Right ventricle myocardium inferior (tissue), 1 donor: ENCODE results near the gene SCFD2. TPM values are rescaled to one million over a fixed set of nuclear protein-coding genes. Genes with fewer than 3 reads are reported as not detected.
"Not testable (repeated sequence)": the region's sequence is repeated elsewhere in the genome, so short reads cannot be mapped to it uniquely, and the experiment has no call there.

Source experiments
- ATAC-seq: fragments of 200-7000 bp; cut with Tn5 transposase; one replicate; pipeline ENCODE4 v1.9.1; 2020; ENCODE audit warnings: mild to moderate bottlenecking, moderate library complexity
- DNase-seq: peaks from one replicate; pipeline ENCODE4 v3.0.0; 2021; ENCODE audit errors: missing footprints
- intact Hi-C: fragments of 100-400 bp; cut with DNase I; formaldehyde crosslinking; loops from one replicate; pipeline ENCODE4 v1.11.0; 2022
- total RNA-seq: library from RNA; stranded (reverse); fragmentation: NEBNext Ultra II Directional; extraction: Animal tissue kit (Norgen Biotek cat#: 25700); gene quantifications from one replicate; pipeline ENCODE4 v1.2.1, GENCODE V29; 2021
- donor health status: DM: no; HTN: yes; CAD: no; lungs with severe emphysema.

The SCFD2 gene
- total RNA-seq, 1 donor from 2014 or later: 10.0 TPM

DNA sequence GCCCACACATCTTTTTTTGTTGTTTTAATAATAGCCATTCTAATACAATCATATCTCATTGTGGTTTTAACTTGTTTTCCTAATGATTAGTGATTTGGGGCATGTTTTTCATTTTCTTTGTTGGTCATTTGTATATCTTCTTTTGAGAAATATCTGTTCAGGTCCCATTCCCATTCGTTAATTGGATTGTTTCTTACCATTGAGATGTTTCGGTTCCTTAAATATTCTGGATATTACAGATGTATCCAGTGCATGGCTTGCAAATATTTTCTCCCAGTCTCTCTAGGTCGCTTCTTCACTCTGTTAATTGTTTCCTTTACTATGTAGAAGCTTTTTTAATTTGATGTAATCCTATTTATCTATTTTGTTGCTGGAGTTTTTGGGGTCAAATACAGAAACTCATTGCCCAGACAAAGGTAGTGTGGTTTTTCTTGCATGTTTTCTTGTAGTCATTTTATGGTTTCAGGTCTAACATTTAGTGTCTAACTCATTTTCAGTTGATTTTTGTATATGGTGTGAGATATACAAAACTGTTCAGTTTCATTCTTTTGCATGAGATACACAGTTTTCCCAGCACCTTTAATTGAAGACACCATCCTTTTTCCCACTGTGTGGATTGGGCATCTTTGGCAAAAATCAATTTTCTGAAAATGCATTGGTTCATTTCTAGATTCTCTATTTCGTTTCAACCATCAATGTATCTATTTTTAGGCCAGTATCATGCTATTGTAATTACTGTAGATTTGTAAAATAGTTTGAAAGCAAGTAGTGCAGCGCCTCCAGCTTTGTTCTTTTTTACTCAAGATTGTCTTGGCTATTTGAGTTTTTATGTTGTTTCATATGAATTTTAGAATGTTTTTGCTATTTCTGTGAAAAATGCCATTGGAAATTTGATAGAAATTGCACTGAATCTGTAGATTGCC is 195.9 kb downstream of the SCFD2 start:
- no peak for DNase-seq
- intact Hi-C loops: no loop called here

DNA sequence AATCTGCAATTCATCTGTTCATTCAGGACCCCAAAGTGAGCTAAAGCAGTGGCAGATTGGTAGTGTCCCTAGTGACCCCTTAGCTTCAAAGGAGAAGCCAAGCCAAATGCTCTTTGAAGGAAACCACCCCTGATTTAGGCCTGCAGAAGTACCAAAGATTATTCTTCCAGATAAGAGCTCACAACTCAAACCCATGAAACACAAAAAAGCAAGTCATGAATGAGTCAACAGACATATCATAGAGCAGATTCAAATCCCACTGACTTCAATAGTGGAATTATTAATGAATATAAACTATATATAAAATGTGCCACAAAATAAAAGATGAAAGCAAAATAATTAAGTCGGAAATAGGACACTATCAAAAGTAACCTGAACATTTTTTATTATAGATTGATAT is 197.6 kb downstream of the SCFD2 start:
- ATAC-seq: no peak
- no peak for DNase-seq
- intact Hi-C loops: no loop called here

More for the DNA sequence above, 195.9 kb downstream of the SCFD2 start:
- no peak for ATAC-seq

DNA sequence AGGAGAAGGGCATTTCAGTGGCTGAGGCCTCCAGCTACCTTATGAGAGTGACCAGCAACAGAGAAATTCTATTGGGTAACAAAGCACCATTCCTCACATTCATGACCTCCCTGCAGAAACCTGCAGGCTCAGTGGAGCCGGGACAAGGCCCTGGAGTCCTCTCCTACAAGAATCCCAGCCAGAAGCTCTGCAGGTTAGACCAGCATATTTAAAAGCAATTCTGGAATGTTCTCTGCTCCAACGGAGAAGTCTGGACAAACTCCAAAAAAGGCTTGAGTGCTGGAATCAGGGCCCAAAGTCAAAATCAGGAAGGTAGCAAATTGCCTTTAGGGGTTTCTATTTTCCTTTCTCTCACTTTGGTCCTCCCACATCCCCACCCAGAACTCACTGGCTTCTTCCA is 202.9 kb downstream of the SCFD2 start:
- intact Hi-C loops: no loop called here
- no peak for DNase-seq
- no peak for ATAC-seq

DNA sequence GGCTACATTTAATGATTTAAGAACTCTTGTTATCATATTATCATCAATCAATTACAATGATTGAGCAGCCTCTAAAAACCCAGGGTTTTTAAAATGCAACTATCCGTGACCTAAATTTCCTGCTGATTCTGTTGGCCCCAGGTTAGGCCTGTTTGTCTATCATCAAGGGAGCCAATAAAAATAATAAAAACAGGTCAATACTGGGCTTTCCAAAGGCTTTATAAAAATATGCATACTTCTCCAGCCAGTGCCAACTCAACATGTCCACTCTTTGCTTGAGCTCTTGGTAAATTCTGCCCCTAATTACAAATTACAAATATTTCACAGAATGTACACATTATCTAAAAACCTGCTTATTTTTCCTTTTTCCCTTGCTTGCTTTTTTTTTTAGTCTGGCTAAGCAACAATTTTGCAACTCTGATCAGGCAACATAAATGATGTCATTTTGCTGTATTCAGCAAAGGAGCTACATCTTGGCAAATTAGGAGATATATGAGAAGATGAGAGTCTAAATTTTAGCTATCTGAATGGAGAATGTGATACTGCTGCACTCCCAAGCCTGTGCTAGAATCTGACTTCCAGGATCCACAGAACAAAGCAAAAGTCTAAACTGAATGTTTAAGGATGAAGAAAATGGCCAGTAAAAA is 204.0 kb downstream of the SCFD2 start:
- no peak for DNase-seq
- intact Hi-C loops: no loop called here
- peak; percentile 31 for ATAC-seq

DNA sequence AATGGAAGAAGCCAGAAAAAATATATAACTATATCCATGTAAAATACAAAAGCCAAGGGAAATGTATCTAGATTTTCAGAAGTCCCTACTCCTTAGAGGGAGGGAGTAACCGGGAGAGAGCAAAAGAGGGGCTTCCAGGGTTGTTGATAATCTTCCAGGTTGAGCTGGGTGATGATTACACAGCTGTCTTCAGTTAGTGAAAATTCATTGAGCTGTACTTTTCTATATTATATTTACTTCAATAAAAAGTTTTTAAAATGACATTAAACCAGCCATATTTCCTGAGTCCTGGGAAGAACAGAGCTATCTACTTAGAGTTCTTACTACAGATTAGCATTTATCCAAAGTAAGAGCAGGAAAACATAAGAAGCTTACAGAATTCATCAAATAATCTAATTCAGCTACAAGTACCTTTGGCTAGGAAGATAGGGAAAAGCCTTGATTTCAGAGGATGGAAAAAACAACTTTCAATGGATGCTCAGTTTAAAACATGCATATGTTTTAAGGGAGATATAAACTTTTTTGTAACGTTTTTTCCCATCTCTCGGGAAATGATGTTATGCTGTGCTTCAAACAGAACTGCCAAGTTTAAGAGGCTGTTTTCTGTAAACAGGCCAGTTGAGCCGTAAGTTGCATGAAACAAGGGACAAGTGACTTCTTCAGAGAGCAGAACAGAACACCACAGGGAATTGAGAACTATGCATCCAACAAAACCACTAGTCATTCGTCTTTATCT is 204.6 kb downstream of the SCFD2 start:
- DNase-seq (no peak), ATAC-seq (peak; percentile 59)
- intact Hi-C loops: no loop called here

DNA sequence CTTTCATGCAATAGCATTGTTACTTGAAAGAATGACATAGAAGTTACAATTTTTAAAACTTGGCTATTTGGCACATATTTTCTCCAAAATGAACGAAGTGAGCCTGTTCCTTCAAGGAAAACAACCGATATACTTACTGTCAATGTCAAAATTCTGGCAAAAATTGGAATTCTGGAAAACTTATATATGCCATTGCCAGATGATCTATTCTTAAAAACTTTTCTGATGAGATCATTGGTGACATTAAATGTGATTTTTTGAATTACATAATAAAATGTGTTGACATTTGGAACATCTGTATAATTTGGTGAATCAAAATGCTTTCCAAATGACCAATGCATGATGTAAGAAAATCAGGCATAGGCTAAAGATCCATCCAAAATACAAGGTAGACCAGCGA is 209.0 kb downstream of the SCFD2 start:
- ATAC-seq (no peak), DNase-seq (no peak)
- intact Hi-C loops: no loop called here

DNA sequence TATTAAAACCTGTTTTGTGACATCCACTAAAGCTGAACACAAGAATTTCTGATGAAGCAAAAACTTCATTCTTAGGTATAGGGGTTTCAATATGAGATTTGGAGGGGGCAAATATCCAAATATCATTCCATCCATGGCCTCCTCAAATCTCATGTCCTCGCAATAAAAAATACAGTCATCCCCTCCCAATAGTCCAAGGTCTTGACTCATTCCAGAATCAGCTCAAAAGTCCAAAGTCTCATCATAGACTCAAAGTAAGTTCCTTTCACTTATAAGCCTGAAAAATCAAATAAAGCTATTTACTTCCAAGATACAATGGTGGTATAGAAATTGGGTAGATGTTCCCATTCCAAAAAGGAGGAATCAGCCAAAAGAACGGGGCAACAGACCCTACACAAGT is 213.4 kb downstream of the SCFD2 start:
- ATAC-seq (no peak), DNase-seq (no peak)
- intact Hi-C loops: no loop called here

DNA sequence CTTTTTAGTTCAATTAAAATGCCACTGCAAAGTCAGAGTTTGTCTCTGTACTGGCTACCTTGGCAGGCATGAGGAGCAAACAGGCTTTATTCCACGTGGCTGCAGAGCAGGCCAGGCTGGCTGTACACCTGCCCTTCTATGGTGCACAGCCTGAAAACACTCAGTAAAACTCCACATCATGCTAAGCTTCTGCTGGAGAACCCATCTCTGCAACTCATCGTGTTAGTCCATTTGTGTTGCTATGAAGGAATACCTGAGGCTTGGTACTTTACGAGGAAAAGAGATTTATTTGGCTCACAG is 214.4 kb downstream of the SCFD2 start:
- ATAC-seq: no peak
- intact Hi-C loops: no loop called here
- DNase-seq: no peak

DNA sequence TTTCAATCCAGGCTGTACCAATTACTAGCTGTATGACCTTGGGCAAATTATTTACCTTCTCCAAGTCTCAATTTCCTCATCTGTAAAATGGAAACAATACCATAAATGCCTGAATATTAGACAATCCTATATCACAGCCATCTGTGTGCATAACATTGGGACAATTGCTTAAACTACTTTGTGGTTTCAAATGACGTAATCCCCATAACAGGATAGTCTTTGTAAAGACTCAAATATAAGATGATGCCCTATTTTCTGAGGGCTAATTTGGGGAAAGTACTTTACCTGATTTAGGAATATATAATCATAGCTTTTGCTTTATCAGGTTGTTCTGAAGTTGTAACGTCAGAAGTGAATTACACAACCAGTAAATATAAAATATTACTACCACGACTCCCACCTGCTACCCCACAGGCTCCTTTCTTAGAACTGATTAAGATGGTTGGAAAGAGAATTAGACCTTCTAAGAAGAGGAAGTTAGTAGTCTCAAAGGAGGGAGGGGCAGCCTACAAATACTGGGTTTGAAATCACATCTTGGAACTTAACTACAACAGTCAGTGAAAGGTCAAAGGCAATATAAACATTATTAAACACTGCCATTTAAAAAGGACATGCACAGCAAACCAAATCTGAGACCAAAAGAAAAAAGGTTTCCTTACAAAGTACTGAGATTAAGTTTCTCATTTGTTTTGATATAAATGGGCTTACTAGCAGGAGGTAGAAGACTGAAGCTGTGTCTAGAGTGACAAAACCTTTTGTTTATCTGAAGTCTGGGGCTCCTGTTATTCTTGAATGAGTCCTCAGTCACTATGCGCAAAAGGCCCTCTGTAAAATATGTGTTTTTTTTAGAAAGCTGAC is 215.0 kb downstream of the SCFD2 start:
- ATAC-seq: no peak
- intact Hi-C loops: no loop called here

DNA sequence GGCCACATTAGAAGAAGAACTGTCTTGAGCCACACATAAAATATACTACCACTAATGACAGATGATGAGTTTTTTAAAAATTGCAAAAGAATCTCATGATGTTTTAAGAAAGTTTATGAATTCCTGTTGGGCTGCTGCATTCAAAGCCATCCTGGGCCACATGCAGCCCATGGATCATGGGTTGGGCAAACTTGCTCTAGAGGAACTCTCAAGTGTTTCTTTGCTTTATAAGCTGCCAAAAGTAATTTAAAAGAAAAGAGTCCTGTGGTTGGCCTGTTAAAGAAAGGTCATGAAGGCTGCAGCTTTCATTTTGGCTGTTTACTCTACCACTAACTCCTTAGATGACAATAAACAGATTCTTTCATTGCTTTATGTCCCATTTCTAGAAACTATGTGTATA is 218.2 kb downstream of the SCFD2 start:
- intact Hi-C loops: no loop called here

More for the DNA sequence above, 215.0 kb downstream of the SCFD2 start:
- no peak for DNase-seq

DNA sequence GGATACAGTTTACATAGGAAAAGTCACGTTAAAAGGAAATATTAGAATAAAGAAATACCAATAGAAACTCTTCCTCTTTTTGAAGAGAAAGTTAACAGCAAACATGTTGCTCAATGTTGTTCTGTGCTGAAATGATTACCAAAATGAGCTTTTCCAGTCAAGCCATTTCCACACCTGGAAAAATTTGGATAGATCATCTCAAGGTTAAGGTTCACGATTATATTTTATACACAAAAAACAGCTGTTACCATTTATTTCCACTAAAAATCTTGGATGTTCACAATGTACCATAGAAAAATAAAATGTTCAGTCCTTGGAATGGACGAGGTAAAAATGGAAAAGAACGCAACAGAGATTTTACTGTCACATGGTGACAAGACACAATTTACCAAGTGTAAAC is 218.7 kb downstream of the SCFD2 start:
- no peak for ATAC-seq
- intact Hi-C loops: no loop called here

More for the DNA sequence above, 218.2 kb downstream of the SCFD2 start:
- ATAC-seq: no peak
- no peak for DNase-seq

DNA sequence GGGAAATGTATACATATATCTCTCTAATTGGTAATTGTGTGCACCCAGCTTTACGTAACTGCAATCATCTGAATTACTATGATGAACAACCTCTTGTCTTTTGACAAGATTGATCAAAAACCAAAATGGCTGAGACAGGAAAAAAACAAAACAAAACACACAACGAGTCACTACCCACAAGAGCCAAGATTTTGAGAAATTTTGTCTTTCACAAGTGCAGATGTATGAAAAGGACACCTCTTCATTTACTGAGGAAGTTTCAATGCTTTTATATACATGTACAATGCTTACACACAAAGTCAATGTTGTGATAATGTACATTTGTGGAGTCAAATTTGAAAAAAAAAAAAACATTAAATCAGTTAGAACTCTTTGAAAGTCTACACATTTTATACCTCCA is 224.6 kb downstream of the SCFD2 start:
- DNase-seq (no peak), ATAC-seq (no peak)
- intact Hi-C loops: no loop called here

More for the DNA sequence above, 218.7 kb downstream of the SCFD2 start:
- no peak for DNase-seq

DNA sequence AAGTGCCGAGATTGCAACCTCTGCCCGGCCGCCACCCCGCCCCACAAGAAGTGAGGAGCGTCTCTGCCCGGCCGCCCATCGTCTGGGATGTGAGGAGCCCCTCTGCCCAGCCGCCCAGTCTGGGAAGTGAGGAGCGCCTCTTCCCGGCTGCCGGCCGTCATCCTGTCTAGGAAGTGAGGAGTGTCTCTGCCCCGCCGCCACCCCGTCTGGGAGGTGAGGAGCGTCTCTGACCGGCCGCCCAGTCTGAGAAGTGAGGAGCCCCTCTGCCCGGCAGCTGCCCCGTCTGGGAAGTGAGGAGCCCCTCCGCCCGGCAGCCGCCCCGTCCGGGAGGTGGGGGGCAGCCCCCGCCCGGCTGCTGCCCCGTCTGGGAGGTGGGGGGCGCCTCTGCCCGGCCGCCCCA is 226.6 kb downstream of the SCFD2 start:
- DNase-seq, intact Hi-C loops, ATAC-seq: not testable (repeated sequence)

DNA sequence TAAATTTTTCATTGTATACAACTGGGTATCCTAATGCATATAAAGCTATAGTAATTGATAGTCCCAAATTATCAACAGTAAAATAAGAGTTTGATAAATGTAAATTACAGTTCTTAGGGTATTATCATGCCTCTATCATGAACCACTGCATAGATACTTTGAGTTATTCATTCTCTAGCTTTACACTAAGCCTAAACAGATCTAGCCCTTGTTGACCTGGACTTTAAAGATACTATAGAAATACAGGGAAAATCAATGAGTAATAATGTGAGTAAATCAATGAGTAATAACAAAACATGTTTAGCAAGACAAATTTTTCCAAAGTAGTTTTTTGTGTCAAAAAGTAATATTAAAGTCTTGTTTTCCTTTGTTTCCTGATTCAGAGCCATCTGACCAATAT is 228.4 kb downstream of the SCFD2 start:
- intact Hi-C loops: no loop called here
- ATAC-seq: no peak
- no peak for DNase-seq

DNA sequence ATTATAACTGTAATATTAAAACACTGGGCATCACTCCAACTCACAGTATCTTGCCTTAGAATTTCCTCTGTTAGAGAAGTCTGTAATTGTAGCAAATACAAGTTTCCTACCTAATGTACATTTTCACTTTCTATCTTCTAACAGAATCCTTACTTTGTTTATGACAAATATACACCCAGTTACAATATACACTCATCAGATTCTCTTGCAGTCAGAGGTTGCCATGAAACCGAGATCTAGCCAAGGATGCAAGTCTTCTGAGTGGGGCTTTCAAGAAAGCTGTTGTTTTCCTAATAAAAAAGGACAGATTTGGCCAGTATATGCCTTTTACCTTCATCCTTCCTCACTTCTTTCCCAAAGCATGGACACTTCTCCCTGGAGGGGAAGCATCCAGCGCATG is 228.9 kb downstream of the SCFD2 start:
- intact Hi-C loops: no loop called here
- DNase-seq: no peak
- no peak for ATAC-seq

DNA sequence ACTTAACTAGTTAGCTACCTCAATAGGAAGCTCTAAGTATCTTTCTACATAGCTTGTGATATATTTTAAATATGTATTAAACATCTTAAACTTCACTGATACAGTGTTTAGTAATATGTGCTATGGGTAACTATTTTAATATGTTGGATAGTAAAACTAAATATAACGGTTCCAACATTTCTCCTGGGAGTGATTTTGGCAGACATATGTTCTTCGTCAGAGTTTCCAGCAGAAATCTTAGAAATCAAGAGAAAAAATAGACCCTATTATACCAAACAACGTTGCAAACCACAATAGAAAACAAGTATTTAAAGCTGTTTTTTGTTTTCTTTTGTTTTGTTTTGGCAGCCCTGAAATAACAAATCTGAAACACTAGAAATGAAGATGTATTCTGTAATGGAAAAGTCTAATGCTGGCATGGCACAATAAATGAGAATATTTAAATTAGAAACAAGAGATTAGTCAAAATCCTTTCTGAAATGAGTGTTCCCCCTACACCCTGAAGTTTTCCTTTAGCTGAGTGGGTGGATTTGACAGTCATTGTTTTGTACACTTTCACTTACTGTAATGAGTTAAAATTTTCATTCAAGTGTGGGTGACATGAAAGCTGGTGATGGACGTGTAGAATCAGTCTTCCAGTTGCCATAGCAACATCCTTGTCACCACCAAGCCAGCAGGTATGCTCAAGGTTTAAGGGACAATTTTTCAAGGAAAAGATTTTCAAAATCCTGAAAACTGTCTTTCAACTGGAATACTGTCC is 233.5 kb downstream of the SCFD2 start:
- intact Hi-C loops: no loop called here
- ATAC-seq: peak; percentile 10

DNA sequence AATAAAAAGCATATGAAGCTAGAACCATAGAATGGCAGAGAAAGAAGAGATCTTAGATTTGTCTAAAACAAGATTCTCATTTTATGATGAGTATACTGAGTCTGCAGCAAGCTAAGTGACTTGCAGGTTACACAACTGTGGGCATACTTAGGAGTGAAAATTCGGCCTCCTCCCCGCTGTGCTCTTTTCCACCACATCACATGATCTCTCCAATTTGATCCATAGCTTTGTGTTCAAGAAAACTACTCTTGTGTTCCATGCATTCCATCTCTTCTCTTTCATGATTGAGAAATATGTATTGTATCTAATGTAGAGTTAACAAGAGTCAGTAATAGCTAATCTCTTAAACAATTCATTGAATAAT is 234.3 kb downstream of the SCFD2 start:
- ATAC-seq (no peak), DNase-seq (no peak)
- intact Hi-C loops: no loop called here

More for the DNA sequence above, 233.5 kb downstream of the SCFD2 start:
- no peak for DNase-seq

DNA sequence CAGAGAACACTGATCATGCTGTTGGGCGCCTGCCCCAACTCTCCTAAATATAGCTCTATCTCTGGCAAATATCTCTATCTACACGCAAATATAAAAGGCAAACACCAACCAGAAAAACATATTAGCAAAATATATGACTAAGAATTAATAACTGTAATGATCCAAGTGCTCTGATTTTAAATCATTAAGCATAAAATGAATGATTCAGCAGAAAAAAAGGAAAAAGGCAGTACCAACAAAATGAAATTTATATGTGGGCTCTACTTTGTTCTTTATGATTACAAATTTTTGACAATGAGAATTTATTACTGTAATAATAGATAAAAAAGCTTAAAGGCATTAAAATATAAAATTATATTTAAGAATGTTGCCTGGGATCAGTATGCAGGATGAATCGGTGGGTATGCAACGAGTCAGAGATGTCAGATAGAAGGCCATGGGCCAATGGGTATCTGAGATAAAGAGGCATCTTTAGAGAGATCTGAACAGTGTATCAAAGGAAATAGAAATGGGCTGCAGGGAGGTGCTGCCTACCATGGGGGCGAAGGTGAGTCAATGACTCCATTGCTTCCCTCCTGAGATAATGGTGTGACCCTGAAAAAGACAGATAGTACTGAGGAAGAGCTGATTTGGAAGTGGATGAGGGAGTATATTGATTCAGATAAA is 234.8 kb downstream of the SCFD2 start:
- DNase-seq (no peak), ATAC-seq (no peak)
- intact Hi-C loops: no loop called here
